ENCODE measurements around the gene FOXF1. TPM values are rescaled to one million over a fixed set of nuclear protein-coding genes. Genes with fewer than 3 reads are reported as not detected.

Gene FOXF1
- total and polyA plus RNA-seq, 4 donors = 0.56 to 1.2 (median 0.89) TPM

DNA sequence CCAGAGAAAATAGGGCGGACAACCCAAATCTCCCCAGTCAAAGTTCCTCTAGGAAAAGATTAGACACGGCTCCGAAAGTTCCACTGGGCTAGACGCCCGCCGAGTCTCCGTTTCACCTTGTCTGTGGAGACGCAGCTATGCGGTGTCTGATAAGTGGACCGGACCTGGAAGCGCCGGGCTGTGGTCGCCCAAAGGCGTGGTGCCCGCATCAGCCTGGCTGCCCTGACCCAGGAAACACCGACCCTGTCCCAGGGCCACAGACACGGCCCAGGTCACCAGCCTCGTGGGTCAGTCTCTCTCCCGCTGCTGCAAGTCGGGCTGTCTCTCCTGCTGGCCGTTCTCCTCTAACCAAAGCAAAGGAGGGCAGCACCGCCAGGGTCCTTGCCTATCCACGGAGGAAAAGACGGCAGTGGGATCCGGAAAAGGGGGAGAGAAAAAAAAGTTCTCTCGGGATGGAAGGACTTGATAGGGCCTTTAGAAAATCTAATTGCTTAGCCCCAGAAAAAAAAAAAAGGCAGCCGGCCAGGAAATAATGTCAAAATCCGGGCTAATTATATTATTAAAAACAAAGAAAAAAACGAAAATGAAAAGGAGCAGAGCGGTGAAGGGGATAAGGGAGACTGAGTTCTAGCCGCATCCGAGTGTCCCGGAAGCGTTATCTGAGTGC is 13.9 kb upstream of the FOXF1 start:
- Histone ChIP-seq H3K36me3 (ENCODE audit: control insufficient read depth in 4 of 4, insufficient read depth in 3 of 4, low read depth in 1 of 4, low read length in 3 of 4) (no peaks in the 10 kb centered on the region), H3K4me3 (ENCODE audit: low read depth in 1 of 3, low read length in 3 of 3) (no peak overlapping the region), H3K27ac (ENCODE audit: low read depth in 1 of 2, low read length in 2 of 2) (no peak overlapping the region), H3K9ac (ENCODE audit: low read depth in 1 of 2, low read length in 2 of 2) (no peak overlapping the region), H3K9me3 (ENCODE audit: control insufficient read depth in 4 of 4, low read length in 3 of 4) (no peaks in the 10 kb centered on the region), H3K27me3 (ENCODE audit: control insufficient read depth in 4 of 4, insufficient read depth in 4 of 4, low read length in 3 of 4) (peaks cover 10 to 36% (median 30%) of the 10 kb centered on the region in 4 donors), H3K4me1 (ENCODE audit: control insufficient read depth in 4 of 4, insufficient read depth in 4 of 4, low read length in 3 of 4) (peaks cover 0 to 10% (median 2%) of the 10 kb centered on the region in 4 donors)
- WGBS = 8% methylated on average over 34 of the region's 34 CpGs
- DNase-seq (ENCODE audit: low spot score) = no peak
- TF ChIP-seq, protein P1, sequence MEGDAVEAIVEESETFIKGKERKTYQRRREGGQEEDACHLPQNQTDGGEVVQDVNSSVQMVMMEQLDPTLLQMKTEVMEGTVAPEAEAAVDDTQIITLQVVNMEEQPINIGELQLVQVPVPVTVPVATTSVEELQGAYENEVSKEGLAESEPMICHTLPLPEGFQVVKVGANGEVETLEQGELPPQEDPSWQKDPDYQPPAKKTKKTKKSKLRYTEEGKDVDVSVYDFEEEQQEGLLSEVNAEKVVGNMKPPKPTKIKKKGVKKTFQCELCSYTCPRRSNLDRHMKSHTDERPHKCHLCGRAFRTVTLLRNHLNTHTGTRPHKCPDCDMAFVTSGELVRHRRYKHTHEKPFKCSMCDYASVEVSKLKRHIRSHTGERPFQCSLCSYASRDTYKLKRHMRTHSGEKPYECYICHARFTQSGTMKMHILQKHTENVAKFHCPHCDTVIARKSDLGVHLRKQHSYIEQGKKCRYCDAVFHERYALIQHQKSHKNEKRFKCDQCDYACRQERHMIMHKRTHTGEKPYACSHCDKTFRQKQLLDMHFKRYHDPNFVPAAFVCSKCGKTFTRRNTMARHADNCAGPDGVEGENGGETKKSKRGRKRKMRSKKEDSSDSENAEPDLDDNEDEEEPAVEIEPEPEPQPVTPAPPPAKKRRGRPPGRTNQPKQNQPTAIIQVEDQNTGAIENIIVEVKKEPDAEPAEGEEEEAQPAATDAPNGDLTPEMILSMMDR (IDR thresholded peaks at IDR 0.05; ENCODE audit: low read depth, low read length, missing input control) = no peak
- no peak for TF ChIP-seq JUND (IDR thresholded peaks at IDR 0.05)

- Histone ChIP-seq H3K4me3 (ENCODE audit: low read depth in 1 of 3, low read length in 3 of 3) (peak overlapping the region in 1 of 3 donors; percentile 6), H3K9ac (ENCODE audit: low read depth in 1 of 2, low read length in 2 of 2) (no peak overlapping the region), H3K27me3 (ENCODE audit: control insufficient read depth in 4 of 4, insufficient read depth in 4 of 4, low read length in 3 of 4) (peaks cover 10 to 37% (median 32%) of the 10 kb centered on the region in 4 donors), H3K9me3 (ENCODE audit: control insufficient read depth in 4 of 4, low read length in 3 of 4) (no peaks in the 10 kb centered on the region), H3K36me3 (ENCODE audit: control insufficient read depth in 4 of 4, insufficient read depth in 3 of 4, low read depth in 1 of 4, low read length in 3 of 4) (no peaks in the 10 kb centered on the region), H3K4me1 (ENCODE audit: control insufficient read depth in 4 of 4, insufficient read depth in 4 of 4, low read length in 3 of 4) (peaks cover 0 to 10% (median 2%) of the 10 kb centered on the region in 4 donors), H3K27ac (ENCODE audit: low read depth in 1 of 2, low read length in 2 of 2) (no peak overlapping the region)
- TF ChIP-seq REST (IDR thresholded peaks at IDR 0.05) = no peak
- no peak for TF ChIP-seq EGR1 (IDR thresholded peaks at IDR 0.05; ENCODE audit: low read depth in 2 of 2)
- DNase-seq (ENCODE audit: low spot score) = no peak
- WGBS = 6% methylated on average over 45 of the region's 45 CpGs
Measured at GRCh38 chr16:86496929-86497461, 13.3 kb upstream of the FOXF1 start.

GRCh38 chr16:86497551-86498021 is 12.7 kb upstream of the FOXF1 start:
- peak overlapping the region in 1 of 3 donors; percentile 6 for H3K4me3 ChIP-seq (ENCODE audit: low read depth in 1 of 3, low read length in 3 of 3)
- peaks cover 0 to 10% (median 6%) of the 10 kb centered on the region in 4 donors for H3K4me1 ChIP-seq (ENCODE audit: control insufficient read depth in 4 of 4, insufficient read depth in 4 of 4, low read length in 3 of 4)
- 10% methylated on average over 44 of the region's 44 CpGs for WGBS
- no peak for DNase-seq (ENCODE audit: low spot score)
- H3K27me3 ChIP-seq (ENCODE audit: control insufficient read depth in 4 of 4, insufficient read depth in 4 of 4, low read length in 3 of 4) = peaks cover 14 to 37% (median 32%) of the 10 kb centered on the region in 4 donors
- H3K36me3 ChIP-seq (ENCODE audit: control insufficient read depth in 4 of 4, insufficient read depth in 3 of 4, low read depth in 1 of 4, low read length in 3 of 4) = no peaks in the 10 kb centered on the region
- no peaks in the 10 kb centered on the region for H3K9me3 ChIP-seq (ENCODE audit: control insufficient read depth in 4 of 4, low read length in 3 of 4)
- H3K9ac ChIP-seq (ENCODE audit: low read depth in 1 of 2, low read length in 2 of 2) = no peak overlapping the region
- no peak for TF ChIP-seq SP1 (IDR thresholded peaks at IDR 0.05)
- TF ChIP-seq HNF4A (conservative IDR thresholded peaks at IDR 0.05) = no peak
- no peak for TF ChIP-seq RXRA (IDR thresholded peaks at IDR 0.05)
- no peak for TF ChIP-seq REST (IDR thresholded peaks at IDR 0.05)
- TF ChIP-seq GABPA (IDR thresholded peaks at IDR 0.05 in 1 of 2, conservative IDR thresholded peaks at IDR 0.05 in 1 of 2) = no peak
- TF ChIP-seq NR2F2 (IDR thresholded peaks at IDR 0.05) = no peak
- no peak for TF ChIP-seq JUND (IDR thresholded peaks at IDR 0.05)
- H3K27ac ChIP-seq (ENCODE audit: low read depth in 1 of 2, low read length in 2 of 2) = no peak overlapping the region

All from liver (tissue), 9 donors.